ENCODE measurements around the gene DUS2. TPM values are rescaled to one million over a fixed set of nuclear protein-coding genes. Genes with fewer than 3 reads are reported as not detected.

The DUS2 gene
- polyA plus RNA-seq, 1 donor (not counting 4 experiments of a cell fraction or from before 2014, with no cell fraction given), result 22.9 TPM

- no peaks in the 10 kb centered on the region for H3K9me1 ChIP-seq (ENCODE audit: control insufficient read depth, extremely low read depth, insufficient read depth, low read length)
- no peaks in the 10 kb centered on the region for H3K4me1 ChIP-seq (ENCODE audit: control insufficient read depth, extremely low read depth, insufficient read depth, low read length)
- no peaks in the 10 kb centered on the region for H3K79me2 ChIP-seq (ENCODE audit: control insufficient read depth, insufficient read depth, low read length)
- H3K4me3 ChIP-seq (ENCODE audit: control insufficient read depth in 2 of 3, extremely low read depth in 1 of 3, insufficient read depth in 2 of 3, low read depth in 1 of 3, low read length in 3 of 3), result no peak overlapping the region
- no peak for DNase-seq (ENCODE audit: low read depth, low spot score)
- no peak overlapping the region for H3K27ac ChIP-seq (ENCODE audit: control insufficient read depth, insufficient read depth, low read length)
- H3K4me2 ChIP-seq (ENCODE audit: control insufficient read depth, extremely low read depth, insufficient read depth, low read depth, low read length), result no peak overlapping the region
- H3K9me3 ChIP-seq (ENCODE audit: control insufficient read depth, low read depth, low read length), result no peaks in the 10 kb centered on the region
- H2AFZ ChIP-seq (ENCODE audit: control insufficient read depth, low read length), result no peak overlapping the region
- peaks cover 16 to 21% of the 10 kb centered on the region in 2 experiments for H3K36me3 ChIP-seq (ENCODE audit: control insufficient read depth in 2 of 2, extremely low read depth in 1 of 2, insufficient read depth in 2 of 2, low read length in 2 of 2)
- H4K20me1 ChIP-seq (ENCODE audit: control insufficient read depth, extremely low read depth, insufficient read depth, low read length), result no peaks in the 10 kb centered on the region
- no peak for TF ChIP-seq EZH2 (IDR thresholded peaks at IDR 0.05; ENCODE audit: low read length)
- no peak for TF ChIP-seq CTCF (optimal IDR thresholded peaks at IDR 0.05 in 1 of 3, IDR thresholded peaks at IDR 0.05 in 1 of 3, conservative IDR thresholded peaks at IDR 0.05 in 1 of 3; ENCODE audit: extremely low read depth in 1 of 3, insufficient read depth in 2 of 3, low read length in 3 of 3)
- dilution Hi-C loops (cut with MboI; ENCODE audit: extremely low pct_ligation_motif_present, low sequenced_read_pairs), result no loop called here
- no peaks in the 10 kb centered on the region for H3K27me3 ChIP-seq (ENCODE audit: control insufficient read depth, extremely low read depth, insufficient read depth, low read length)
- H3K9ac ChIP-seq (ENCODE audit: control insufficient read depth, extremely low read depth, insufficient read depth, low read length), result no peak overlapping the region
- FAIRE-seq, result no peak
Observed at GRCh38 chr16:68055395-68055794, 32.3 kb downstream of the DUS2 start.

- dilution Hi-C loops (cut with MboI; ENCODE audit: extremely low pct_ligation_motif_present, low sequenced_read_pairs), result no loop called here
- no peak for TF ChIP-seq CTCF (optimal IDR thresholded peaks at IDR 0.05 in 1 of 3, IDR thresholded peaks at IDR 0.05 in 1 of 3, conservative IDR thresholded peaks at IDR 0.05 in 1 of 3; ENCODE audit: extremely low read depth in 1 of 3, insufficient read depth in 2 of 3, low read length in 3 of 3)
- TF ChIP-seq EZH2 (IDR thresholded peaks at IDR 0.05; ENCODE audit: low read length), result no peak
Observed at GRCh38 chr16:68059804-68060203, 36.7 kb downstream of the DUS2 start.

More at GRCh38 chr16:68059804-68060203, 36.7 kb downstream of the DUS2 start:
- DNase-seq (ENCODE audit: low read depth, low spot score), result no peak
- no peak overlapping the region for H3K4me2 ChIP-seq (ENCODE audit: control insufficient read depth, extremely low read depth, insufficient read depth, low read depth, low read length)
- H3K9ac ChIP-seq (ENCODE audit: control insufficient read depth, extremely low read depth, insufficient read depth, low read length), result no peak overlapping the region
- H3K9me1 ChIP-seq (ENCODE audit: control insufficient read depth, extremely low read depth, insufficient read depth, low read length), result no peaks in the 10 kb centered on the region
- H3K79me2 ChIP-seq (ENCODE audit: control insufficient read depth, insufficient read depth, low read length), result no peaks in the 10 kb centered on the region
- H3K9me3 ChIP-seq (ENCODE audit: control insufficient read depth, low read depth, low read length), result no peaks in the 10 kb centered on the region
- no peak overlapping the region for H2AFZ ChIP-seq (ENCODE audit: control insufficient read depth, low read length)
- no peak overlapping the region for H3K4me3 ChIP-seq (ENCODE audit: control insufficient read depth in 2 of 3, extremely low read depth in 1 of 3, insufficient read depth in 2 of 3, low read depth in 1 of 3, low read length in 3 of 3)
- peaks cover 16 to 29% of the 10 kb centered on the region in 2 experiments for H3K36me3 ChIP-seq (ENCODE audit: control insufficient read depth in 2 of 2, extremely low read depth in 1 of 2, insufficient read depth in 2 of 2, low read length in 2 of 2)
- H3K27ac ChIP-seq (ENCODE audit: control insufficient read depth, insufficient read depth, low read length), result no peak overlapping the region
- H3K27me3 ChIP-seq (ENCODE audit: control insufficient read depth, extremely low read depth, insufficient read depth, low read length), result no peaks in the 10 kb centered on the region
- H4K20me1 ChIP-seq (ENCODE audit: control insufficient read depth, extremely low read depth, insufficient read depth, low read length), result no peaks in the 10 kb centered on the region
- no peak for FAIRE-seq
- H3K4me1 ChIP-seq (ENCODE audit: control insufficient read depth, extremely low read depth, insufficient read depth, low read length), result peaks cover 9% of the 10 kb centered on the region
